Ishikawa (cell line): ENCODE results near the gene TMC2.

Experiments used
- EGR1 ChIP-seq: IDR thresholded peaks from 2 replicates; pipeline ENCODE4 v1.6.1; 2012
- EP300 ChIP-seq: IDR thresholded peaks from 2 replicates; pipeline ENCODE4 v1.6.1; 2012; ENCODE audit warnings: borderline replicate concordance
- FOXM1 ChIP-seq: IDR thresholded peaks from 2 replicates; pipeline ENCODE4 v1.6.1; 2012; ENCODE audit warnings: low read depth, borderline replicate concordance
- MAX ChIP-seq: IDR thresholded peaks from 2 replicates; pipeline ENCODE4 v1.6.1; 2012
- TAF1 ChIP-seq: IDR thresholded peaks from 2 replicates; pipeline ENCODE4 v1.6.1; 2012; ENCODE audit warnings: low read depth, mild to moderate bottlenecking
- USF1 ChIP-seq: IDR thresholded peaks from 2 replicates; pipeline ENCODE4 v1.6.1; 2012

GRCh38 chr20:2680046-2680445 lies 143.7 kb downstream of the TMC2 start:
- TF ChIP-seq FOXM1 (no peak), USF1 (no peak), EP300 (no peak), EGR1 (no peak), MAX (no peak), TAF1 (no peak)
